ENCODE measurements around the gene RHEX. TPM values are rescaled to one million over a fixed set of nuclear protein-coding genes. Genes with fewer than 3 reads are reported as not detected.

The RHEX gene
- polyA plus RNA-seq, 2 of the 4 experiments (the other 2 are of a cell fraction): not detected

- no peak overlapping the region for H3K27ac ChIP-seq
- TF ChIP-seq KDM1A (IDR thresholded peaks at IDR 0.05; ENCODE audit: low read depth) (no peak), HOXB13 (CRISPR knock-in tag; IDR thresholded peaks at IDR 0.05; ENCODE audit: low read depth) (no peak), HES2 (IDR thresholded peaks at IDR 0.05) (no peak)
- CTCF ChIA-PET: interaction anchor here (0.8 to 1.8 kb wide), 7 partner anchors 10 to 74 kb away, joined by 3 to 4 read pairs (median 4); no protein-coding TSS in a partner anchor
- DNase-seq (ENCODE audit: low read depth in 1 of 2, low spot score in 1 of 2): no peak
- POLR2A ChIA-PET: no interaction called here
- FAIRE-seq: no peak
- no peaks in the 10 kb centered on the region for H3K9me3 ChIP-seq
- no peak overlapping the region for H3K4me3 ChIP-seq
- no peaks in the 10 kb centered on the region for H3K4me1 ChIP-seq
- no peak overlapping the region for H3K4me2 ChIP-seq
- 88% methylated on average over 1 of the region's 1 CpG for WGBS (ENCODE audit: missing lambda C conversion rate)
- no peak for ATAC-seq
Observed at GRCh38 chr1:206058927-206059292, 5.9 kb downstream of the RHEX start.

DNA sequence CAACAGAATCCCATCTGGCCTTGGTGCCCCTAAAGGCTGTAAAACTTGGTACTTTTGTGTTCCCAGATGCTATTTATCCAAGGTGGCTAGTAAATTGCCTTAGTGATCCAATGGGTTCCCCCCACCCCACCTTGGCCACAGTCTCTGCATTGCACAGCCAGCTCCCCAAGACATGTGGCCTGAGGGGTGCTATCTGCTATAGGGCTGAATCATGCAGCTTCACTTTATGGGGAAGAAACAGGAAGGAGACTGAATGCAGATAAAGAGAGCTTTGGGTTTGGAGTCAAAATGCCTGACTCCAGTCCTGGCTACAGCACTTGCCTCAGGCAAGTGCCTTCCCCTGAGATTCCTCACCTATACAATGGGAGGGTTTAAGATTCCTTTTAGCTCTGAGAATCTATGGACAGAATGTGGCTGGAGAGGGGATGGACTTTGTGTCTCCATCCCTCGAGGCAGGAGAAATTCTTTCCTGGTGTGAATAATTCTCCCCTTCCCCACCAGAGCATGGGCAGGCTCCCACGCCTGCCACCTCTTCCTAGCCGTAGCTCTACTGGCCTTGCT, 6.5 kb downstream of the RHEX start:
- ChIA-PET CTCF (interaction anchor here (0.7 to 1.8 kb wide), 9 partner anchors 11 to 140 kb away, joined by 3 to 4 read pairs (median 4); no protein-coding TSS in a partner anchor), POLR2A (no interaction called here)
- H3K4me3 ChIP-seq: no peak overlapping the region
- H3K4me2 ChIP-seq: no peak overlapping the region
- 33% methylated on average over 3 of the region's 3 CpGs for WGBS (ENCODE audit: missing lambda C conversion rate)
- H3K27ac ChIP-seq: no peak overlapping the region
- no peaks in the 10 kb centered on the region for H3K9me3 ChIP-seq
- no peak for FAIRE-seq
- no peak for DNase-seq (ENCODE audit: low read depth in 1 of 2, low spot score in 1 of 2)
- TF ChIP-seq POLR2AphosphoS2 (conservative IDR thresholded peaks at IDR 0.05; ENCODE audit: low read length): no peak
- no peak for TF ChIP-seq PHF8 (IDR thresholded peaks at IDR 0.05; ENCODE audit: borderline replicate concordance, low read depth)
- TF ChIP-seq EP300 (IDR thresholded peaks at IDR 0.05): no peak
- no peak for TF ChIP-seq ZSCAN20 (CRISPR knock-in tag; IDR thresholded peaks at IDR 0.05)
- TF ChIP-seq SMC3 (IDR thresholded peaks at IDR 0.05): no peak
- no peak for ATAC-seq
- H3K4me1 ChIP-seq: no peaks in the 10 kb centered on the region

GRCh38 chr1:206060844-206061243, 7.9 kb downstream of the RHEX start:
- no peak for ATAC-seq
- ChIA-PET POLR2A (no interaction called here), CTCF (interaction anchor here (0.8 to 1.5 kb wide), 4 partner anchors 30 to 46 kb away, joined by 3 to 6 read pairs (median 4); no protein-coding TSS in a partner anchor)
- TF ChIP-seq BHLHE40 (IDR thresholded peaks at IDR 0.05; ENCODE audit: low read depth, low read length) (no peak), POLR2AphosphoS2 (conservative IDR thresholded peaks at IDR 0.05; ENCODE audit: low read length) (no peak), BCL3 (IDR thresholded peaks at IDR 0.05) (no peak), RARB (CRISPR knock-in tag; IDR thresholded peaks at IDR 0.05) (no peak), FOXS1 (CRISPR knock-in tag; IDR thresholded peaks at IDR 0.05) (no peak), PHF8 (IDR thresholded peaks at IDR 0.05; ENCODE audit: borderline replicate concordance, low read depth) (no peak), FOSB (CRISPR knock-in tag; IDR thresholded peaks at IDR 0.05) (no peak), SMC3 (IDR thresholded peaks at IDR 0.05) (no peak), KDM5A (IDR thresholded peaks at IDR 0.05) (no peak), ZC3H11A (IDR thresholded peaks at IDR 0.05) (no peak), NR3C1 (IDR thresholded peaks at IDR 0.05) (no peak)
- TF ChIP-seq, protein P1, sequence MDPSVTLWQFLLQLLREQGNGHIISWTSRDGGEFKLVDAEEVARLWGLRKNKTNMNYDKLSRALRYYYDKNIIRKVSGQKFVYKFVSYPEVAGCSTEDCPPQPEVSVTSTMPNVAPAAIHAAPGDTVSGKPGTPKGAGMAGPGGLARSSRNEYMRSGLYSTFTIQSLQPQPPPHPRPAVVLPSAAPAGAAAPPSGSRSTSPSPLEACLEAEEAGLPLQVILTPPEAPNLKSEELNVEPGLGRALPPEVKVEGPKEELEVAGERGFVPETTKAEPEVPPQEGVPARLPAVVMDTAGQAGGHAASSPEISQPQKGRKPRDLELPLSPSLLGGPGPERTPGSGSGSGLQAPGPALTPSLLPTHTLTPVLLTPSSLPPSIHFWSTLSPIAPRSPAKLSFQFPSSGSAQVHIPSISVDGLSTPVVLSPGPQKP (IDR thresholded peaks at IDR 0.05; ENCODE audit: low read depth, low read length): no peak
- Histone ChIP-seq H3K27ac (no peak overlapping the region), H3K4me3 (no peak overlapping the region), H3K4me2 (no peak overlapping the region), H3K4me1 (no peaks in the 10 kb centered on the region), H3K9me3 (no peaks in the 10 kb centered on the region)
- WGBS (ENCODE audit: missing lambda C conversion rate): 93% methylated on average over 3 of the region's 3 CpGs
- FAIRE-seq: no peak
- no peak for DNase-seq (ENCODE audit: low read depth in 1 of 2, low spot score in 1 of 2)

DNA sequence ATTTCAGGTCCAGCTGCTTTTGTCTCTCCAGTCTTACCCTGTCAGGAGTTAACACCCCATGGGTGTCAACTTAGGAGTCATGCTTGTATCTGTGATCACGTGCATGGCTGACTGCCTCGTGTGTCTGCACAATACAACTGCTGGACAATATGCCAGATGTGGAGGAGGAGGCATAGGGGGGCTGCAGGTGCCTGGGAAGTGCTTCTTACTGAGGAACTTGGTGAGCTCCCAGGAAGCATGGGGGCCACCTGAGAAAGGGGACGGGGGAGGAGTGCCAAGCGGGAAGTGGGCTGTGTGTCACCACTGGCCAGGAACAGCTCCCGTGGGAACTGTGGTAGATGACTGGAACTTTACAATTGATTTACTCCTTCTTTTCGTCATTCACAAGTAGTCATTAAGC, 9.5 kb downstream of the RHEX start:
- POLR2A ChIA-PET: no interaction called here
- TF ChIP-seq MAX (IDR thresholded peaks at IDR 0.05): no peak
- TF ChIP-seq HOXA7 (CRISPR knock-in tag; IDR thresholded peaks at IDR 0.05): no peak
- TF ChIP-seq ZFP36 (IDR thresholded peaks at IDR 0.05; ENCODE audit: borderline replicate concordance, partially characterized antibody): no peak
- no peak for TF ChIP-seq MAZ (IDR thresholded peaks at IDR 0.05; ENCODE audit: borderline replicate concordance, low read depth, low read length)
- no peak for TF ChIP-seq MAFK (IDR thresholded peaks at IDR 0.05; ENCODE audit: partially characterized antibody)
- TF ChIP-seq ESRRA (IDR thresholded peaks at IDR 0.05; ENCODE audit: borderline replicate concordance, low read length): no peak
- no peak for TF ChIP-seq TP53 (CRISPR knock-in tag; IDR thresholded peaks at IDR 0.05)
- TF ChIP-seq RFX5 (IDR thresholded peaks at IDR 0.05): no peak
- no peak for TF ChIP-seq GATA3 (IDR thresholded peaks at IDR 0.05; ENCODE audit: borderline replicate concordance)
- no peak for TF ChIP-seq CBX8 (IDR thresholded peaks at IDR 0.05)
- no peak for TF ChIP-seq KDM1A (IDR thresholded peaks at IDR 0.05; ENCODE audit: low read depth)
- no peak for TF ChIP-seq NR3C1 (IDR thresholded peaks at IDR 0.05)
- TF ChIP-seq, protein P1 (IDR thresholded peaks at IDR 0.05; ENCODE audit: low read depth, low read length): no peak
- no peak for TF ChIP-seq RAD21 (conservative IDR thresholded peaks at IDR 0.05 in 1 of 2, IDR thresholded peaks at IDR 0.05 in 1 of 2)
- no peak for TF ChIP-seq HOXB5 (CRISPR knock-in tag; IDR thresholded peaks at IDR 0.05)

More for the DNA sequence above, 9.5 kb downstream of the RHEX start:
- no peak overlapping the region for H3K4me3 ChIP-seq
- CTCF ChIA-PET: interaction anchor here (0.8 to 1.6 kb wide), 2 partner anchors 27 to 32 kb away, joined by 3 to 5 read pairs; no protein-coding TSS in a partner anchor
- H3K9me3 ChIP-seq: no peaks in the 10 kb centered on the region
- FAIRE-seq (no peak), ATAC-seq (no peak), DNase-seq (ENCODE audit: low read depth in 1 of 2, low spot score in 1 of 2) (no peak)
- 60% methylated on average over 6 of the region's 6 CpGs for WGBS (ENCODE audit: missing lambda C conversion rate)
- H3K4me2 ChIP-seq: no peak overlapping the region
- H3K27ac ChIP-seq: no peak overlapping the region
- no peaks in the 10 kb centered on the region for H3K4me1 ChIP-seq

Data from A549 (cell line).